Keratinocyte (primary cell): ENCODE measurements around the gene PPP1CC.

Source experiments
- EZH2 ChIP-seq: IDR thresholded peaks from one replicate; pipeline ENCODE4 v1.6.1; 2012; ENCODE audit warnings: inconsistent platforms, mild to moderate bottlenecking, low read length, moderate library complexity
- TF ChIP-seq, protein P1 (sequence below), 3 experiments: IDR thresholded peaks in 1 of 3; conservative IDR thresholded peaks in 1 of 3; optimal IDR thresholded peaks in 1 of 3; 2 replicates in 2 of 3; 3 replicates in 1 of 3; pipeline versions ENCODE3 to v1.5.1; 2011; ENCODE audit warnings: low read length in 3 of 3, mild to moderate bottlenecking in 3 of 3, moderate library complexity in 2 of 3, control low read depth in 1 of 3, inconsistent platforms in 1 of 3; ENCODE audit not compliant: insufficient read depth in 2 of 3; ENCODE audit errors: extremely low read depth in 1 of 3

DNA sequence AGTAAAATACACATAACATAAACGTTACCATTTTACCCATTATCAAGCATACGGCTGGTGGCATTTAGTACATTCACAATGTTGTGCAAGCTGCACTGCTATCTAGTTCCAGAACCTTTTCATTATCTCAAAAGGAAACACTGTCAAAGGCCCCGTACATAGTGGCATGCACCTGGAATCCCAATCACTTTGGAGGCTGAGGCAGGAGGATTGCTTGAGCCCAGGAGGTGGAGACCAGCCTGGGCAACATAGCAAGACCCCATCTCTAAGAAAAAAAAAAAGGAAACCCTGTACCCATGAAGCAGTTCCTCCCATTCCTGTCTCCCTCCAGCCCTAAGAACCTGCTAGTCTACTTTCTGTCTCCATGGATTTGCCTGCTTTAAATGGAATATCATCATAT, 46.4 kb downstream of the PPP1CC start:
- TF ChIP-seq, protein P1, sequence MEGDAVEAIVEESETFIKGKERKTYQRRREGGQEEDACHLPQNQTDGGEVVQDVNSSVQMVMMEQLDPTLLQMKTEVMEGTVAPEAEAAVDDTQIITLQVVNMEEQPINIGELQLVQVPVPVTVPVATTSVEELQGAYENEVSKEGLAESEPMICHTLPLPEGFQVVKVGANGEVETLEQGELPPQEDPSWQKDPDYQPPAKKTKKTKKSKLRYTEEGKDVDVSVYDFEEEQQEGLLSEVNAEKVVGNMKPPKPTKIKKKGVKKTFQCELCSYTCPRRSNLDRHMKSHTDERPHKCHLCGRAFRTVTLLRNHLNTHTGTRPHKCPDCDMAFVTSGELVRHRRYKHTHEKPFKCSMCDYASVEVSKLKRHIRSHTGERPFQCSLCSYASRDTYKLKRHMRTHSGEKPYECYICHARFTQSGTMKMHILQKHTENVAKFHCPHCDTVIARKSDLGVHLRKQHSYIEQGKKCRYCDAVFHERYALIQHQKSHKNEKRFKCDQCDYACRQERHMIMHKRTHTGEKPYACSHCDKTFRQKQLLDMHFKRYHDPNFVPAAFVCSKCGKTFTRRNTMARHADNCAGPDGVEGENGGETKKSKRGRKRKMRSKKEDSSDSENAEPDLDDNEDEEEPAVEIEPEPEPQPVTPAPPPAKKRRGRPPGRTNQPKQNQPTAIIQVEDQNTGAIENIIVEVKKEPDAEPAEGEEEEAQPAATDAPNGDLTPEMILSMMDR (optimal IDR thresholded peaks at IDR 0.05 in 1 of 3, IDR thresholded peaks at IDR 0.05 in 1 of 3, conservative IDR thresholded peaks at IDR 0.05 in 1 of 3; ENCODE audit: extremely low read depth in 1 of 3, insufficient read depth in 2 of 3, low read length in 3 of 3): no peak
- no peak for TF ChIP-seq EZH2
